NB4 (cell line): ENCODE measurements around the gene STARD3.

Experiments used
- DNase-seq: peaks from one replicate; pipeline ENCODE4 v3.0.0; 2010; ENCODE audit warnings: low read depth
- H3K4me3 ChIP-seq: one replicate; pipeline ENCODE4 v1.5.1; 2011; ENCODE audit warnings: mild to moderate bottlenecking, low read depth, low read length, moderate library complexity
- CTCF ChIP-seq: IDR thresholded peaks from one replicate; pipeline ENCODE4 v1.5.1; 2012; ENCODE audit warnings: low read depth, low read length
- MAX ChIP-seq: IDR thresholded peaks from 2 replicates; pipeline ENCODE4 v1.6.1; 2011; ENCODE audit warnings: low read depth, low read length
- MYC ChIP-seq: IDR thresholded peaks from 2 replicates; pipeline ENCODE4 v1.6.1; 2011; ENCODE audit warnings: low read depth, low read length
- POLR2A ChIP-seq: IDR thresholded peaks from 2 replicates; pipeline ENCODE4 v1.6.1; 2011; ENCODE audit warnings: mild to moderate bottlenecking; ENCODE audit not compliant: insufficient read length; ENCODE audit errors: extremely low read depth

The STARD3 gene

GRCh38 chr17:39677542-39678339 is 40.8 kb downstream of the STARD3 start:
- no peak overlapping the region for H3K4me3 ChIP-seq
- no peak for DNase-seq
- TF ChIP-seq MYC (no peak), POLR2A (no peak), CTCF (no peak), MAX (no peak)

- DNase-seq = no peak
- no peak for TF ChIP-seq POLR2A
- TF ChIP-seq MAX = no peak
- TF ChIP-seq MYC = no peak
- H3K4me3 ChIP-seq = no peak overlapping the region
These were observed 41.6 kb downstream of the STARD3 start for GRCh38 chr17:39678340-39679116.

GRCh38 chr17:39679521-39680192 is 42.7 kb downstream of the STARD3 start:
- no peak for TF ChIP-seq POLR2A
- no peak for TF ChIP-seq MAX
- no peak for TF ChIP-seq CTCF
- no peak for TF ChIP-seq MYC
- DNase-seq = peak; percentile 65
- H3K4me3 ChIP-seq = no peak overlapping the region

GRCh38 chr17:39683295-39683939 is 46.5 kb downstream of the STARD3 start:
- no peak for DNase-seq
- TF ChIP-seq MAX = no peak
- no peak for TF ChIP-seq POLR2A
- no peak for TF ChIP-seq CTCF
- no peak for TF ChIP-seq MYC
- no peak overlapping the region for H3K4me3 ChIP-seq

GRCh38 chr17:39684369-39685192 is 47.6 kb downstream of the STARD3 start:
- DNase-seq = no peak
- TF ChIP-seq MYC (no peak), POLR2A (no peak), MAX (no peak), CTCF (no peak)

More at GRCh38 chr17:39684369-39685192, 47.6 kb downstream of the STARD3 start:
- H3K4me3 ChIP-seq = no peak overlapping the region
